GM21723 (cell line): Measurements from ENCODE around the gene SLFN14.
"Not testable (repeated sequence)": the region's sequence is repeated elsewhere in the genome, so short reads cannot be mapped to it uniquely, and the experiment has no call there.

Experiments
- ATAC-seq: cut with Tn5 transposase; IDR thresholded peaks from one replicate; pipeline ENCODE4 v1.9.1; 2021; ENCODE audit warnings: mild to moderate bottlenecking, moderate library complexity; ENCODE audit not compliant: unreplicated experiment

The SLFN14 gene

DNA sequence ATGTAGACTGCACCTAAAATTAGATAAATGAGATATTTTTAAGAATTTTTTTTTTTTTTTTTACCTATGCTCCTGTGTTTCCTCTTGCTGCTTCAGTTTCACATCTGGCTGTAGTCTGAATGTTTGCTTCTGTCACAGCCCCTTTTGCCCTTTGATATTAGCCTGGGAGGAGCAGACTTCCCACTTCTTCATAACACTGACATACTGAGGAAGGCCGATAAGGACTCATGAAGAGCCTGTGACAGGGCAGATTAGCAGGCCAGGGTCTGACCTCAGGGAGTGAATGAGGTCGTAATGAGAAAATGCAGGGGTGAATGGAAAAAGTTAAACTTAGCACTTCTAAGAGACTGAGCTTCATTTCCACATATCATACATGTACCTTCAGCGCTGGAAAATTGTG is at the start of gene SLFN14:
SLFN14 (minus strand) TSS at position 117 of the 400 bp plus-strand sequence. CDS start 2,757 bp downstream, outside the sequence.
- ATAC-seq, result no peak

DNA sequence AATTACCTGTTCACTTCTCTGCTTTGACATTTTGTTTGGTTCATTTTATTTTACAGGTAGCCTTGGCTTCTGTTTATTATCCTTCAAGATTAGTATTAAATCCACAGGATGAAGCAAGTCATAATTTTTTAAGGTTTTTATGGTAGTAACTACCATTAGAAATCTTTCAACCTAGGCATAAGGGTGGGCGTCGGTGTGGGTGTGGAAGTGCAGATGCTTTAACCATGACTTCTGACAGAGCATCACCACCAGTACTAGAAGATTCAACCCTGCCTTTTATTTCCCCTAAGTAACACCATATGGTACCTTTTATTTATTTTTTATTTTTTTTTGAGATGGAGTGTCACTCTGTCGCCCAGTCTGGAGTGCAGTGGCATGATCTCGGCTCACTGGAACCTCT is 49.2 kb upstream of the SLFN14 start:
- ATAC-seq, result no peak

DNA sequence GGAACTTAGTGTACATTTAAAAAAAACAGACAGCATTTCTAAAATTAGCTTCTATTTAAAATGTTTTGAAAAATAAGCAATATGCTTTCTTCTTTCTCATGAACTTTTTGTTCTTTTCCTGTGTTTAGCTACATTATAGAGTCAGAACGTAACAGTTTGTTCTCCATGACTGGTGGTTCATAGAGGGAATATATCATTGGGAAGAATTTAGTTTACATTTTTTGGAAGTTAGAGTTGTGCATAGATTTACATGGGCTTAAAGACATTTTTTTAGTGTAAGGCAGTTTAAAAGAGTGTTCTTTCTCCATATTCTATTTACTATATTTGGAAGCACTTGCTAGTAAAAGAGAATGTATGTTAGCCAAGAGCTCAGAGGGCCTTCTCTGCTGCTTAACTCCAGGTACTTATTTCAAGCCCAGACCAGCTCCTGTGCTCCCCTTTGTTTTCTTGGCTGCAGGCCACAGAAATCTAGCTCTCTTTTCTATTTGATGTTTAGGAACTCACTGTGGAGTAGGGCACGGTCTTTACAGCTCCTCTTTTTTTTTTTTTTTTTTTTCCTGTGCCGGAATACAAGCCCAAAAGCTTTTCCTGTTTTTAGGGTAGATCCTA is 46.7 kb upstream of the SLFN14 start:
- ATAC-seq, result no peak

DNA sequence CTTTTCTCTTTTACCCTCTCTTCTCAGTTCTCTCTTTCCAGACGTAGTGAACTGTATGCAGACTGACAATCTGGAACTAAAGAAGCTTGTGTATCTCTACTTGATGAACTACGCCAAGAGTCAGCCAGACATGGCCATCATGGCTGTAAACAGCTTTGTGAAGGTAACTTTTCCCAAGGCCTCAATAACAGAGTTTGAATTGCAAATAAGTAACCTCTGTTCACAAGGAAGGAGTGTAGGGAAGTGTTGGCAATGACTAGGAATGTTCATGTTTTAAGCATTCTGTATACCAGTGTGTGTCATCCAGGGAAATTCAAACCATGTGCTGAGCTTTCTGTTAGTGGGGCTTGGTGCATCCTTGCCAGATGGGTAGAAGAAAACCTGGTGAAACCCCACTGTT is 45.1 kb upstream of the SLFN14 start:
- ATAC-seq, result no peak

DNA sequence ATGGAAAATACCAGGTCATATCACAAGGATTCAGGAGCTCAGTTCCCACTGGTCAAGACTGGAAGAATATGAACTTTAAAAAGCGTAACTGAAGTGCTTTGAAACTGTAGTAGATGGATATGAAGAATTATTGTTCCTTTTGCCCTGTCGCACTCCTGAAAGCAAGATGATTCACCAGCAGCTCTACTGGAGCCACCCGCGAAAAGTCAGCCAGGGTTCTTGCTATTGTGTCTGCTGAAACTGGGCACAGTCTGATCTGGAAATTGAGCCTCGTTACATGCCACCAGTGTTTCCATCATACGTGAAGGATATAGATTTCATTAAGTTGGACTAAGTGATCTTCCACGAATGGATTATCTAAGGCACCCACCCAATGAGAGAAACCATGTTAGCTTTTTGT is 43.1 kb upstream of the SLFN14 start:
- ATAC-seq, result no peak

DNA sequence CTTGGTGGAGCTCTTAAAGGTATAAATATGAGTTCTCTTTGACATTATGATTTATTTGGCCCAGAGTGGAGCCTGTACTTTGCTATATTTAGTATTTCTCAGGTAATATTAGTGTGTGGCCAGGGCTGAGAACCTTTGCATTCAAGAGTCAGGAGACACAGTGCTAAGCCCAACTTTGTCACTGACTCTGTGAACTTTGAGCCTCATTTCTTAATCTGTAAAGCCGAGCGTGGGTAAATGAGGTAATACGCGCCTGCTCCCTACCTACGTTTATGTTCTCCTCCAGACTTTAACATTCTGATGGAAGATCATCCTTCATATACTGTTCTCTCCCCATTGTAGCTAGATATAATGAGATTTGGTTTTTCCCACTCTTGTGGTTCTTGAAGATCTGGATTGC is 37.0 kb upstream of the SLFN14 start:
- no peak for ATAC-seq

DNA sequence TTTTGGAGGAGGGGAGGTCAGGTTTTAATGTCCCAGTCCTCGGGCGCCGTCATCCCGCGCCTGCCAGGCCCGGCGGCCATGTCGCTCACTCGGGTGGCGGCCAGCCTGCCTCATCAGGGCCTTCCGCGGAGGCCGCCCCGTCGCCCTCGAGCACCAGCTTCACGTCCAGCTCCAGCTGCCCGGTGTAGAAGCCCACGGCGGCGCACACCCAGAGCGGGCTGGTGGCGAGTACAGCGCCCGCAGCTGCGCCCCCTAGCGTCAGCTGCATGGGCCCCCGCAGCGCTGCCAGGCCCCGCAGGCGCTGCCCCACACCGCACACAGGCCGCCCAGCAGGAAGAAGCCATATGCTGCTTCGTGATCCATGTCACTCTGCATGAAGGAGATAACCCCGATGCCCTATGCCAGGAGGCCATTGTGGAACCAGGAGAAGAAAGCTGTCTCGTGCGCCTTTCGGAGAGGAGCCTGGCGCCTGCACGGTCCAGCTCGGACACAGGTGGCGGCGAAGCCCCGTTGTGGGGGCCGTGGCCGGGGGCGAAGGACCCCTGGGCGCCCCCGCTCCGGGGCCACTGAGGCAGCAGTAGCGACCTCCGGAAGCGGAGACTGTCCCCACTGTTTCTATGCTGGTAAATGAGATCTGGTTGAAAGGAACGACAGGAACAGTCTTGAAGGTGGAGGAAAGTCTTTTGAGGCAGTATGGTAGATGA is 36.1 kb upstream of the SLFN14 start:
- no peak for ATAC-seq

DNA sequence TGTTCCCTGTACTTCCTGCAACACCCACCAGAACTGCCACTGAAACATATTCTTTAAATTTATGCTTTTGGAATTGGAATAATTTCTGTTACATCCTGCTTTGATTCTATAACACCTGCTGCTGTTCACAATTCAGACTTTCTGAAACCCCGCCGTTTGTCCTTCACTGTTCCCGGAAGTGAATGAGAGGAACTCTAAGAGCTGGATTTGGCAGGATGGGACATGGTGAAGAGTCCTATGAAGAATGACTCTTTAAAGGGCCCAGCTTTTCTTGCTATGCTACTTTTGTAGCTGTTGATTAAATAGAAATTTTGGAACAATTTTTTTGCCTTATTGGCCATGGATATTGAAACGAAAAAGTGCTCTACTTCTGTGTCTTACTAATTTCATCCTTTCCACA is 35.5 kb upstream of the SLFN14 start:
- no peak for ATAC-seq

DNA sequence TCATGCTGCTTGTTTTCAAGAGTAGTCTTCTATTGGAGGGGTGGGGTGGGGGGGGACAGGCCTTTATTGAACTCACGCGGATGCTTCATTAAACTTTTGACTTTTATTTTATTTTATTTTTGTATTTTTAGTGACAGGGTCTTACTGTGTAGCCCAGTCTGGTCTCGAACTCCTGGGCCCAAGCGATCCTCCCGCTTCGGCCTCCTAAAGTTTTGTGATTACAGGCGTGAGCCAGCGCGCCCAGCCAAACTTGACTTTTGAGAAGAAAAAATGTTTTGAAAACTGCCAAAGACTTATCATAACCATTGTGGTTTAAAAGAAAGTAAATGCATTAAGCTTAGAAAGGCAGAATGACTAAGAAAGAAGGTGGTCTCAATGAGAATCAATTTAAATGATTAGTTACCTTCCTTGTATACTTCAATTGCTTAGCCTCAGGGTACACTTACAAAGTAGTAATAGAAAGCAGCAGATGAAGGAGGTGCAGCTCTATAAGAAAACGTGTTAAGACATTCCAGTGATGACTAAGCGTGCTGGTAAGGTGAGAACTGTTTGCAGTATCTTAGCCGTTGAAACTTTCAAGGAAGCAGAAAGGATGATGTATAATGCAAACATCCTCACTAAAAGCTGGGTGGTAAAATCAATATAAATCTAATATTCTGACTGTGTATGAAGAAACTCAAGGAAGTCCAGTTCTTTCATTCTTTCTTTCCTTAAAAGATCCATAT is 27.7 kb upstream of the SLFN14 start:
- ATAC-seq, result no peak

DNA sequence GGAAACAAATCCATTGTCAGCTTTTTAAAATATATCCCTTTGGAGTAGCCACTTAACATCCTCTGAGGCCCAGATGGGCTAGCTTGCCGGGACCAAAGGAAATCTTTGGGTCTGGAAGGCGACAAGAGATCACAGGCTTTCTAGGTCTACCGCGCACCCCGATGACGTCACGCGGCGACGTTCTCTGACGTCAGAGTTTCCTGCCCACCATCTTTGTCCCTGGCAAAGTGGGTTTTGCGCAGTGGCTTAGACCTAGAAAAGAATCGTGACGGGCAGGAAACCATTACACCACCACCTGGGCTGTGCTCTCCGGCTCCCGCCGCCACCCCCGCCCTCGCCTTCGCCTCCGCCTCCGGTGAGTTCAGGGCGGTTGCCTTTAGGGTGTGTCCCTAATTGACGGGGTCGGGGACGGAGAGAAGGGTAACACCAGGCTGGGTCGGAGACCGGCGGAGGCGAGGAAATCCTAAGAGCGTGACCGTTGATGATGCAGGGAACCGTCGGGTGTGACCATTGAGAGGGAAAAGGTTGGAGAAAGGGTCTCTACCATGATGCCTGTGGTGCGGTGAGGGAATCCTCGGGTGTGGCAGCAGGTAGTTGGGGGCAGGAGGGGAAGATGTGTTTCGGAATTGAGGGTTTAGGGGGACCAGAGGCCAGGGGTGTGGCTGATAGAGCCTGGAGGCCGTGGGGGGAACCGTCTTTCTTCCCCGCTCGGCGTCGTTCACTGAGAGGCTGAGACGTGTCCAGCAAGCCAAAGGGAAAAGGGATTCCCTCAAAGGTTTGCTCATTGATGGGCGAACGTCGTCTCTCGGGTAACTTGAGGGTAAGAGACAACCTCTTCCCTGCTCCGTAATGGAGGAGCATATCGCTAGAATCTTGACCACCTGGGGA is 26.7 kb upstream of the SLFN14 start, which contains the start of gene AP2B1:
AP2B1 (plus strand) TSS at position 249 of the 888 bp plus-strand sequence. CDS start 6,709 bp downstream, outside the sequence.
- ATAC-seq, result peak; percentile 68

DNA sequence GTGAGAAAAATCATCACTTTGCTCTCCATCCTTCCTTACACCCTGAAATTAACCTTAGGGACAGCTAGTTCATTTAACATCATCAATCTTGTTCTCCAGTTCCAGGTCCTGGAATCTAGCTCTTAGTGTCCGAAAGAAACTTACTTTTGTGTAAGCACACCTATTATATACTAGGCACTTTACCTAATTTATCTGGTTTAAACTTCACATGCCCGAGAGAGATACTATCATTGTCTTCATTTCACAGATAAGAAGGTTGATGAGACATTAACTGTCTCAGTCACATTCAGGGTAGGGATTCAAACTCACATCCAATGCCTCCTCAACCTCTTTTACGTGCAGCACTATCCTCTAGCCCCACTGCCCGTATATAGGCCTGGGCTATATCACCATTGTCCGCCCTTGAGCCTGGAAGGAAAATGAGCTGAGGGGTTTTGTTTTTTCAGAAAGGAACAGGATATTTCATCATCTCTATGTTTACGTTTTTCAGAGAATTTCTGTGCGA is 26.0 kb upstream of the SLFN14 start:
- peak; percentile 19 for ATAC-seq

DNA sequence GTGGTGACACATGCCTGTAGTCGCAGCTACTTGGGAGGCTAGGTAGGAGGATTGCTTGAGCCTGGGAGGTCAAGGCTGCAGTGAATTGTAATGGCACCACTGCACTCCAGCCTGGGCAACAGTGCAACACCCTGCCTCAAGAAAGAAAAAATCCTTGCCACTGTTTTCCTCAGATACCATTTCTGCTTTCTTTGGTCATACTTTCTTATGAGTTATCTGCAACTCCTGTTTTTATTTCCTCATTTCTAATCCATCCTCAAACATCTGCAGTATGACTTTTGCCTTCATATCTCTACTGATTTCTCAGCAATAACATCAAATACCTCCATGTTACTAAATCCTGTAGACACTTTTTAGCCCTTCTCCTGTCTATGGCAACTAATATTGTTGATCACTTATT is 23.4 kb upstream of the SLFN14 start:
- no peak for ATAC-seq

DNA sequence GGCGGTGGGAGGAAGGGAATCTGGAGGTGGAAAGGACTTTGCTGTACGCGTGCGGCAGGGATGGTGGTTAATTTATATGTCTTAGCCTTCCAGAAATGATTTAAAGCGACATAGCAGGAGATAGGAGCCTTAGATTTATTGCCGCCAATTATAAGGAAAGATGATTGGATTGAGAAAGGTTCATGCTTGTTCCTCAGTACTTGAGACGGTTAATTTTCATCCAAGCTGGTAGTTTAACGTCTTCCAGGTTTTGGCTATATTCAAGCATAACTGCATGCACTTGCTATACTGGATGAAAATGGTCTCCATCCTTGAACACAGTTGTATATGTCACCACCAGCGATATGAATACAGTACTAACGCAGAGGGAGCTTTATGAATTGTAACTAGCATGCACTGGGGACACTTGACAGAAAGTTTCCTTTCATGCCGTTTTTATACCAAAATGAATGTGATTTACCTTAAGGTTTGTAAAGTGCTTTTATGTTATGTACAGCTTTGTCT is 18.4 kb upstream of the SLFN14 start:
- ATAC-seq, result no peak

DNA sequence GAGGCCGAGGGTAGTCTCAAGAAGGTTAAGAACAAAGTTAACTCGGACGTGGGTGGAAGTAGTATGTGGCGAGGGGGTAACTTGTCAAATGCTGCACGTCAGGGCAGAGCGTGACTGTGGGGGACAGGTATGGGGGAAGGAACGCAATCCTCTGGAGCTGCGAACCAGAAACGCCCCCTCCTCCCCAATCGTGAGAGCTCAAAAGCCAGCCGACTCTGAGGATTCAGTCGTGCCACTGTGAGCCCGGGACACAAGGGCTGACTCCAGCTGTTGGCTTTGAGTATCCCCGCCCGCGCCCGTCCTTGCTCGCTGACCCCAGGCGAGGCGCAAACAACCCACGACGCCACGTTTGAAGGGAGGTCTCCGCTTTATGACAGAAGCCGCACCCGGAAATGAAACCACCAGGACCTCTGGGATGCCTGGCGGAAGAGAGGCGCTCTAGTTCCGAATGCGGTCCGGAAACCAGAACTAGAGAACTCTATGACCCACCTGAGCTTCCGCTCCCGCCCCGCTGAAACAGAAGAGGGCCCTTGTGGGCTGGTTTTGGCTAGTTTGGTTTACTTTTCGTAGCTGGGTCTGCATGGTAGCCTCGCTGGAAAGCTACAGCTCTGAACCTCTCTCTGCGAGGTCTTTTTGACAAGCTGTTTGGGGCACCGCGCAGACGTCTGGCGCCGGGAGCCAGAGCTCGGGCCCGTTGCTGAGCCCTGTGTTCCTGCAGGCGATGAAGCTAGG is 17.7 kb upstream of the SLFN14 start, which contains the start of gene PEX12:
PEX12 (minus strand) TSS at position 375 of the 732 bp plus-strand sequence. CDS start 550 bp downstream, outside the sequence.
- peak; percentile 86 for ATAC-seq

DNA sequence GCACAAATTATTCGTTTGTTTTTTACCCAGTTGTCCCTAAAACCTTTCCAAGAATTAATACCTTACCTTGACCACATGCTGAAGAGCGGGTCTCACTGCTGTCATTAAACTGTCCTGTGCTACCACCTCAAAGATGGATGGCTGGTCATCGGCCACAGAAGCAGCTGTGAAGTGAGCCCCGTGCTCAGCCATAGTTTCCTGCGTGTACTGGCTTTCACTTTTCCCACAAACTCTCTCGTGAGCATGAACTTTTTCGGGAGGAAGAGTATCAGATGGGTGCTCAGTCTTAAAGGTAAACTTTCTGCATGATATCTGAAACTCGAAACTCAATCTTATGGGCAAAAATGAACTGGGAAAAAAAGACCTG is 17.2 kb upstream of the SLFN14 start:
- ATAC-seq, result peak; percentile 8

DNA sequence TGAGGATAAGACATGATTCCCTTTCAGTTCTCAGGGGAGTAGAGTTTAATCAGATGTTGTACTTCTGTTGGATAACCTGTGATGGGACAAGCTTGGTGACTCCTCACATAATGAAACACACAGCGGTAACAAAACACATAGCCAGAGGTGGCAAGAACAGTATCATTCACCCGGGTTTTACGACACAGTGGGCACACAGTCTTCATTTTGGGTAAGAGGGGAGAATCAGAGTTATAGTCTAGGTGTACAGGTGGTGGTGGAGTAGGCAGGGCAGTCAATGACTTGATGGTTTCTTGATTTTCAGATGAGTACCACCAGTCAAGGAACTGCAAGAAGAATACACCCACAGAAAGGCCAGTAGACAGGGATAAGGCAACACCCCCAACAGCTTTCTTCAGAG is 15.1 kb upstream of the SLFN14 start:
- no peak for ATAC-seq

DNA sequence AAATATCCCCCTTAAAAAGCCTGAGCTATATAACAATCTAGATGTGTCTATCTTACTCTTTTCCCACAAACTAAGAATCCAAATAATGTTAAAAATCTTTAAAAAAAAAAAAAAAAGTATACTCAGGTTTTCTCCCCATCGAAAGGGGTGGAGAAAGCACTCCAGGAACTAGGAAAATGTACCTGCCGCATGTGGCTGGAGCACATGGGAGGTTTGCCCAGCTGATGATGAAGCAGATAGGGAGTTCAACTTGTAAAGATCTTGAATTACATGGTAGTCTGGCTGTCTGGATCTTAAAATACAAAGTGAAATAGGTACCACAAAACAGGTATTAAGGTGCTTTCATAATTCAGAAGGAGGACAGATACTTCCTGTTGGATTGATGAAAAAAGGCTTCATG is 8.8 kb upstream of the SLFN14 start:
- ATAC-seq, result no peak

DNA sequence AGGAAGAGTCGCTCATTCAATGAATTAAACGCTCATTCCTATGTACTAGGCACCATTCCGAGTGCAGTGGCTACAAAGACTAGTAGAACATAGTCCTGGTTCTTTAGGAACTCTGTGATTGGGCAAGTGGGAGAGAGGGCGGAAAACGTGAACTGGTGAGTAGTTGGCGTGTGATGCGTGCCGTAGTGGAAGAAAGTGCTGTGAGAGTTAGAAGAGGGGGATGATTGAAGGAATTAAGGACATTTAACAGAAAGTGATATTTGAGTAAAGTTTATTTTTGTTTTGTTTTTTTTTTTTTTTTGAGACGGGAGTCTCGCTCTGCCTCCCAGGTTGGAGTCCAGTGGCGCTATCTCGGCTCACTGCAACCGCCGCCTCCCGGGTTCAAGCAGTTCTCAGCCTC is 7.9 kb upstream of the SLFN14 start:
- peak; percentile 14 for ATAC-seq

DNA sequence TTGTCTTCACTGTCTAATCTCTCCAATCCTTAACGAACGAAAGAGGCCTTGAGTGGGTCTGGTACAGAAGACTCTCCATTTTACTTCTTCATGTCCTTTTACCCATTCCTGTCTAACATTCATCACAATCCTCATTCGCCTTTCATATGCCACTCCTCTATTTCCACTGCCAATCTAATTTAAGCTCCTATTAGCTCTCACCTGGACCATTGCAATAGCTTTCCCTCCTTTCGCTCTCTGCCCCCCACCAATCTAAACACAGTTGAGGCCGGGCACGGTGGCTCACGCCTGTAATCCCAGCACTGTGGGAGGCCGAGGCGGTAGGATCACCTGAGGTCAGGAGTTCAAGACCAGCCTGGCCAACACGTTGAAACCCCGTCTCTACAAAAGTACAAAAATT is 6.3 kb upstream of the SLFN14 start:
- no peak for ATAC-seq

DNA sequence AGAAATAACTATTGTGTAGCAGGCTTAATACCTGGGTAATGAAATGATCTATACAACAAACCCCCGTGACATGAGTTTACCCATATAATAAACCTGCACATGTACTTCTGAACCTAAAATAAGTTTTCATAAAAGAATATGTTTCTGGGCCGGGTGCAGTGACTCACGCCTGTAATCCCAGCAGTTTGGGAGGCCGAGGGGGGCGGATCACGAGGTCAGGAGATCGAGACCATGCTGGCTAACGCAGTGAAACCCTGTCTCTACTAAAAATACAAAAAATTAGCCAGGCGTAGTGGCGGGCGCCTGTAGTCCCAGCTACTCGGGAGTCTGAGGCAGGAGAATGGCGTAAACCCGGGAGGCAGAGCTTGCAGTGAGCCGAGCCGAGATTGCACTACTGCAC is 2.6 kb upstream of the SLFN14 start:
- ATAC-seq, result not testable (repeated sequence)
